Measurements from ENCODE around the gene KRTAP19-1.
A peak's percentile ranks its signal among the peaks of the same experiment; 100 is the strongest.
"Not testable (repeated sequence)": the region's sequence is repeated elsewhere in the genome, so short reads cannot be mapped to it uniquely, and the experiment has no call there.

KRTAP19-1 gene

GRCh38 chr21:30480145-30480544 lies at the start of gene KRTAP19-1:
Gene KRTAP19-1, minus strand, starts transcription at chr21:30480367. Its CDS starts 50 bp downstream, at chr21:30480317.
- no peak for DNase-seq

GRCh38 chr21:30518876-30519275 lies 38.7 kb upstream of the KRTAP19-1 start:
- DNase-seq = no peak

GRCh38 chr21:30515681-30516080 lies 35.5 kb upstream of the KRTAP19-1 start:
- no peak for DNase-seq

GRCh38 chr21:30505621-30506205 lies 25.5 kb upstream of the KRTAP19-1 start:
- not testable (repeated sequence) for DNase-seq

GRCh38 chr21:30502041-30502440 lies 21.9 kb upstream of the KRTAP19-1 start, which contains the start of gene KRTAP19-5:
Gene KRTAP19-5, minus strand, starts transcription at chr21:30502141. Its CDS starts 51 bp downstream, at chr21:30502090.
- no peak for DNase-seq

- DNase-seq = no peak
Measured at GRCh38 chr21:30497065-30497464, 16.9 kb upstream of the KRTAP19-1 start, which contains the start of gene KRTAP19-4. Gene KRTAP19-4, minus strand, starts transcription at chr21:30497165. Its CDS starts 55 bp downstream, at chr21:30497110.

- DNase-seq = no peak
Measured at GRCh38 chr21:30491963-30492428, 11.8 kb upstream of the KRTAP19-1 start, which contains the start of gene KRTAP19-3. Gene KRTAP19-3, minus strand, starts transcription at chr21:30492013. Its CDS starts 56 bp downstream, at chr21:30491957.

- DNase-seq = no peak
Measured at GRCh38 chr21:30487336-30487735, 7.2 kb upstream of the KRTAP19-1 start, which contains the start of gene KRTAP19-2. Gene KRTAP19-2, minus strand, starts transcription at chr21:30487436. Its CDS starts 88 bp downstream, at chr21:30487348.

GRCh38 chr21:30486180-30486579 lies 6.0 kb upstream of the KRTAP19-1 start:
- DNase-seq = no peak

- DNase-seq = no peak
Measured at GRCh38 chr21:30482130-30482529, 2.0 kb upstream of the KRTAP19-1 start.

- no peak for DNase-seq
Measured at GRCh38 chr21:30479259-30479658, 908 bp downstream of the KRTAP19-1 start.

- DNase-seq = no peak
Measured at GRCh38 chr21:30478004-30478403, 2.2 kb downstream of the KRTAP19-1 start.

GRCh38 chr21:30468900-30469714 lies 11.1 kb downstream of the KRTAP19-1 start:
- DNase-seq = no peak

- no peak for DNase-seq
Measured at GRCh38 chr21:30463713-30464112, 16.5 kb downstream of the KRTAP19-1 start.

GRCh38 chr21:30448514-30448913 lies 31.7 kb downstream of the KRTAP19-1 start:
- no peak for DNase-seq

- DNase-seq = no peak
Measured at GRCh38 chr21:30447056-30447455, 33.1 kb downstream of the KRTAP19-1 start.

- no peak for DNase-seq
Measured at GRCh38 chr21:30444204-30444603, 36.0 kb downstream of the KRTAP19-1 start.

- no peak for DNase-seq
Measured at GRCh38 chr21:30443226-30443625, 36.9 kb downstream of the KRTAP19-1 start.

- no peak for DNase-seq
Measured at GRCh38 chr21:30439975-30440374, 40.2 kb downstream of the KRTAP19-1 start, which contains the start of gene KRTAP15-1. Gene KRTAP15-1, plus strand, starts transcription at chr21:30440275. Its CDS starts 53 bp downstream, at chr21:30440328.

- no peak for DNase-seq
Measured at GRCh38 chr21:30437010-30437565, 43.1 kb downstream of the KRTAP19-1 start.

GRCh38 chr21:30434033-30434631 lies 46.0 kb downstream of the KRTAP19-1 start:
- peak; percentile 14 for DNase-seq

- no peak for DNase-seq
Measured at GRCh38 chr21:30430170-30430655, 50.0 kb downstream of the KRTAP19-1 start, which contains the start of gene KRTAP13-4. Gene KRTAP13-4, plus strand, starts transcription at chr21:30430220. Its CDS starts 56 bp downstream, at chr21:30430276.

All from NCI-H1694 (cell line).